Gastrocnemius medialis (tissue), 4 donors: ENCODE data around the gene FCF1.

Experiments
- POLR2A ChIP-seq, 2 donors: fragments of 450-650 bp; IDR thresholded peaks; one replicate each; pipeline ENCODE4 v1.6.1; 2017; ENCODE audit warnings: antibody characterized with exemption in 2 of 2, mild to moderate bottlenecking in 2 of 2, moderate library complexity in 2 of 2
- TF ChIP-seq, protein P1 (sequence below), 5 experiments: fragments of 450-650 bp in 3 of 5; fragments of 200-600 bp in 2 of 5; sonication (generic) in 2 of 5; IDR thresholded peaks in 4 of 5; conservative IDR thresholded peaks in 1 of 5; 1 replicate in 4 of 5; 2 replicates in 1 of 5; pipeline ENCODE4 v1.5.1; 2016 to 2019; ENCODE audit warnings: antibody characterized with exemption in 5 of 5, mild to moderate bottlenecking in 3 of 5, moderate library complexity in 3 of 5

DNA sequence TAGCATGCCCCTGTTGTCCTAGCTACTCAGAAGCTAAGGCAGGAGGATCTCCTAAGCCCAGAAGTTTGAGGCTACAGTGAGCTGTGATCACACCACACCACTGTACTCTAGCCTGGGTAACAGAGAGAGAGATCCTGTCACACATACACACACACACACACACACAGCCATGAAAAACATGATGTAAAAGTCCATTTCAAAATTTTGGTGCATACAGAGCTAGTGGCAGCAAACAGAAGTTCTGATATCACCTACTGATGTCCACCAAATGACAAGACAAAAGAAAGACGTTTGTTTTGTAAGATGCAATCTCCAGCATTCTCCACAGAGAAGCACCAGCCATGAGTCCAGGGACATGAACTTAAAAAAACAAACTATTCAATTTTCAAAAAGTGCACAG lies 15.9 kb upstream of the FCF1 start:
- TF ChIP-seq, protein P1, sequence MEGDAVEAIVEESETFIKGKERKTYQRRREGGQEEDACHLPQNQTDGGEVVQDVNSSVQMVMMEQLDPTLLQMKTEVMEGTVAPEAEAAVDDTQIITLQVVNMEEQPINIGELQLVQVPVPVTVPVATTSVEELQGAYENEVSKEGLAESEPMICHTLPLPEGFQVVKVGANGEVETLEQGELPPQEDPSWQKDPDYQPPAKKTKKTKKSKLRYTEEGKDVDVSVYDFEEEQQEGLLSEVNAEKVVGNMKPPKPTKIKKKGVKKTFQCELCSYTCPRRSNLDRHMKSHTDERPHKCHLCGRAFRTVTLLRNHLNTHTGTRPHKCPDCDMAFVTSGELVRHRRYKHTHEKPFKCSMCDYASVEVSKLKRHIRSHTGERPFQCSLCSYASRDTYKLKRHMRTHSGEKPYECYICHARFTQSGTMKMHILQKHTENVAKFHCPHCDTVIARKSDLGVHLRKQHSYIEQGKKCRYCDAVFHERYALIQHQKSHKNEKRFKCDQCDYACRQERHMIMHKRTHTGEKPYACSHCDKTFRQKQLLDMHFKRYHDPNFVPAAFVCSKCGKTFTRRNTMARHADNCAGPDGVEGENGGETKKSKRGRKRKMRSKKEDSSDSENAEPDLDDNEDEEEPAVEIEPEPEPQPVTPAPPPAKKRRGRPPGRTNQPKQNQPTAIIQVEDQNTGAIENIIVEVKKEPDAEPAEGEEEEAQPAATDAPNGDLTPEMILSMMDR (IDR thresholded peaks at IDR 0.05 in 4 of 5, conservative IDR thresholded peaks at IDR 0.05 in 1 of 5): no peak
- TF ChIP-seq POLR2A (IDR thresholded peaks at IDR 0.05): no peak
